ENCODE results near the gene SORCS2.

The SORCS2 gene

GRCh38 chr4:7218686-7219085, 26.3 kb downstream of the SORCS2 start:
- H3K4me3 ChIP-seq (ENCODE audit: low read depth, low read length) = no peak overlapping the region
- H3K9ac ChIP-seq (ENCODE audit: low read length) = no peak overlapping the region
- no peak overlapping the region for H4K8ac ChIP-seq (ENCODE audit: low read depth, low read length)
- no peak overlapping the region for H3K23ac ChIP-seq (ENCODE audit: low read length)
- peak in 1 of 2 donors; percentile 34 for DNase-seq
- H4K12ac ChIP-seq (ENCODE audit: low read depth, low read length) = no peak overlapping the region
- no peak overlapping the region for H2AFZ ChIP-seq (ENCODE audit: insufficient read depth, low read length, poor library complexity)
- H3K27ac ChIP-seq (ENCODE audit: low read depth, low read length) = no peak overlapping the region
- no peak overlapping the region for H2AK5ac ChIP-seq (ENCODE audit: low read length)
- H3K4me1 ChIP-seq (ENCODE audit: control insufficient read depth in 1 of 2, insufficient read depth in 2 of 2, low read length in 2 of 2) = no peaks in the 10 kb centered on the region
- H2BK120ac ChIP-seq (ENCODE audit: insufficient read depth, low read length, poor library complexity) = no peak overlapping the region
- H2BK12ac ChIP-seq (ENCODE audit: low read length) = no peak overlapping the region
- WGBS (ENCODE audit: extremely low coverage, insufficient coverage, insufficient read length) = no CpG with 5 or more reads among the region's 7 CpGs
- peaks cover 7% of the 10 kb centered on the region for H3K9me3 ChIP-seq (ENCODE audit: insufficient read depth, low read depth, low read length)
- no peak overlapping the region for H2BK5ac ChIP-seq (ENCODE audit: low read depth, low read length, poor library complexity)
- H3K4ac ChIP-seq (ENCODE audit: low read depth, low read length) = no peak overlapping the region
- no peak overlapping the region for H3K4me2 ChIP-seq (ENCODE audit: low read length)
- H3K79me1 ChIP-seq (ENCODE audit: low read length) = no peaks in the 10 kb centered on the region
- no peak overlapping the region for H4K91ac ChIP-seq (ENCODE audit: low read depth, low read length)
- no peaks in the 10 kb centered on the region for H3K79me2 ChIP-seq (ENCODE audit: control insufficient read depth, insufficient read depth, low read length, poor library complexity)
- no peak overlapping the region for H3K18ac ChIP-seq (ENCODE audit: low read length)
- H3K14ac ChIP-seq (ENCODE audit: low read length) = no peak overlapping the region
- H3K27me3 ChIP-seq (ENCODE audit: insufficient read depth, low read length) = no peaks in the 10 kb centered on the region
- H3K36me3 ChIP-seq (ENCODE audit: control insufficient read depth in 1 of 2, insufficient read depth in 2 of 2, low read length in 2 of 2) = no peaks in the 10 kb centered on the region

- no peak for DNase-seq
- H3K79me1 ChIP-seq (ENCODE audit: low read length) = no peaks in the 10 kb centered on the region
- no CpG with 5 or more reads among the region's 9 CpGs for WGBS (ENCODE audit: extremely low coverage, insufficient coverage, insufficient read length)
- no peak overlapping the region for H3K9ac ChIP-seq (ENCODE audit: low read length)
- no peak overlapping the region for H3K4ac ChIP-seq (ENCODE audit: low read depth, low read length)
- H2BK12ac ChIP-seq (ENCODE audit: low read length) = no peak overlapping the region
- H3K9me3 ChIP-seq (ENCODE audit: insufficient read depth, low read depth, low read length) = peaks cover 2% of the 10 kb centered on the region
- no peak overlapping the region for H2BK5ac ChIP-seq (ENCODE audit: low read depth, low read length, poor library complexity)
- H3K4me1 ChIP-seq (ENCODE audit: control insufficient read depth in 1 of 2, insufficient read depth in 2 of 2, low read length in 2 of 2) = no peaks in the 10 kb centered on the region
- H3K36me3 ChIP-seq (ENCODE audit: control insufficient read depth in 1 of 2, insufficient read depth in 2 of 2, low read length in 2 of 2) = no peaks in the 10 kb centered on the region
- H3K14ac ChIP-seq (ENCODE audit: low read length) = no peak overlapping the region
- H2BK120ac ChIP-seq (ENCODE audit: insufficient read depth, low read length, poor library complexity) = no peak overlapping the region
- H3K18ac ChIP-seq (ENCODE audit: low read length) = no peak overlapping the region
- H3K79me2 ChIP-seq (ENCODE audit: control insufficient read depth, insufficient read depth, low read length, poor library complexity) = no peaks in the 10 kb centered on the region
- H3K27me3 ChIP-seq (ENCODE audit: insufficient read depth, low read length) = no peaks in the 10 kb centered on the region
- no peak overlapping the region for H3K4me2 ChIP-seq (ENCODE audit: low read length)
- no peak overlapping the region for H2AK5ac ChIP-seq (ENCODE audit: low read length)
- H4K8ac ChIP-seq (ENCODE audit: low read depth, low read length) = no peak overlapping the region
- H4K12ac ChIP-seq (ENCODE audit: low read depth, low read length) = no peak overlapping the region
- H4K91ac ChIP-seq (ENCODE audit: low read depth, low read length) = no peak overlapping the region
- H2AFZ ChIP-seq (ENCODE audit: insufficient read depth, low read length, poor library complexity) = no peak overlapping the region
- no peak overlapping the region for H3K23ac ChIP-seq (ENCODE audit: low read length)
- H3K27ac ChIP-seq (ENCODE audit: low read depth, low read length) = no peak overlapping the region
- no peak overlapping the region for H3K4me3 ChIP-seq (ENCODE audit: low read depth, low read length)
These were observed 30.2 kb downstream of the SORCS2 start for GRCh38 chr4:7222521-7222920.

GRCh38 chr4:7223541-7223940, 31.2 kb downstream of the SORCS2 start:
- Histone ChIP-seq H3K9ac (ENCODE audit: low read length) (no peak overlapping the region), H2BK12ac (ENCODE audit: low read length) (no peak overlapping the region), H3K4me2 (ENCODE audit: low read length) (no peak overlapping the region), H2BK5ac (ENCODE audit: low read depth, low read length, poor library complexity) (no peak overlapping the region), H3K4me1 (ENCODE audit: control insufficient read depth in 1 of 2, insufficient read depth in 2 of 2, low read length in 2 of 2) (no peaks in the 10 kb centered on the region), H3K9me3 (ENCODE audit: insufficient read depth, low read depth, low read length) (peaks cover 2% of the 10 kb centered on the region), H3K79me2 (ENCODE audit: control insufficient read depth, insufficient read depth, low read length, poor library complexity) (no peaks in the 10 kb centered on the region), H3K27me3 (ENCODE audit: insufficient read depth, low read length) (no peaks in the 10 kb centered on the region), H4K91ac (ENCODE audit: low read depth, low read length) (no peak overlapping the region), H3K23ac (ENCODE audit: low read length) (no peak overlapping the region), H3K14ac (ENCODE audit: low read length) (no peak overlapping the region), H3K27ac (ENCODE audit: low read depth, low read length) (no peak overlapping the region), H3K18ac (ENCODE audit: low read length) (no peak overlapping the region), H2AK5ac (ENCODE audit: low read length) (no peak overlapping the region), H3K4ac (ENCODE audit: low read depth, low read length) (no peak overlapping the region), H4K12ac (ENCODE audit: low read depth, low read length) (no peak overlapping the region), H3K36me3 (ENCODE audit: control insufficient read depth in 1 of 2, insufficient read depth in 2 of 2, low read length in 2 of 2) (no peaks in the 10 kb centered on the region), H3K4me3 (ENCODE audit: low read depth, low read length) (no peak overlapping the region), H3K79me1 (ENCODE audit: low read length) (no peaks in the 10 kb centered on the region), H4K8ac (ENCODE audit: low read depth, low read length) (no peak overlapping the region), H2AFZ (ENCODE audit: insufficient read depth, low read length, poor library complexity) (no peak overlapping the region), H2BK120ac (ENCODE audit: insufficient read depth, low read length, poor library complexity) (no peak overlapping the region)
- DNase-seq = peak in 1 of 2 donors; percentile 40
- no CpG with 5 or more reads among the region's 5 CpGs for WGBS (ENCODE audit: extremely low coverage, insufficient coverage, insufficient read length)

- Histone ChIP-seq H4K91ac (ENCODE audit: low read depth, low read length) (no peak overlapping the region), H3K27me3 (ENCODE audit: insufficient read depth, low read length) (no peaks in the 10 kb centered on the region), H3K36me3 (ENCODE audit: control insufficient read depth in 1 of 2, insufficient read depth in 2 of 2, low read length in 2 of 2) (no peaks in the 10 kb centered on the region), H3K9ac (ENCODE audit: low read length) (no peak overlapping the region), H2BK5ac (ENCODE audit: low read depth, low read length, poor library complexity) (no peak overlapping the region), H3K9me3 (ENCODE audit: insufficient read depth, low read depth, low read length) (peaks cover 2% of the 10 kb centered on the region), H3K14ac (ENCODE audit: low read length) (no peak overlapping the region), H2AFZ (ENCODE audit: insufficient read depth, low read length, poor library complexity) (no peak overlapping the region), H3K4me1 (ENCODE audit: control insufficient read depth in 1 of 2, insufficient read depth in 2 of 2, low read length in 2 of 2) (no peaks in the 10 kb centered on the region), H3K4me3 (ENCODE audit: low read depth, low read length) (no peak overlapping the region), H3K4ac (ENCODE audit: low read depth, low read length) (no peak overlapping the region), H4K8ac (ENCODE audit: low read depth, low read length) (no peak overlapping the region), H3K79me1 (ENCODE audit: low read length) (no peaks in the 10 kb centered on the region), H3K4me2 (ENCODE audit: low read length) (no peak overlapping the region), H3K23ac (ENCODE audit: low read length) (no peak overlapping the region), H3K18ac (ENCODE audit: low read length) (no peak overlapping the region), H2BK120ac (ENCODE audit: insufficient read depth, low read length, poor library complexity) (no peak overlapping the region), H3K27ac (ENCODE audit: low read depth, low read length) (no peak overlapping the region), H4K12ac (ENCODE audit: low read depth, low read length) (no peak overlapping the region), H2BK12ac (ENCODE audit: low read length) (no peak overlapping the region), H2AK5ac (ENCODE audit: low read length) (no peak overlapping the region), H3K79me2 (ENCODE audit: control insufficient read depth, insufficient read depth, low read length, poor library complexity) (no peaks in the 10 kb centered on the region)
- WGBS (ENCODE audit: extremely low coverage, insufficient coverage, insufficient read length) = no CpG with 5 or more reads among the region's 4 CpGs
- DNase-seq = no peak
These were observed 31.7 kb downstream of the SORCS2 start for GRCh38 chr4:7224001-7224400.

Measured in trophoblast cell (in vitro differentiated cells and primary cell).